K562 (cell line): ENCODE measurements around the gene MEF2B.

ENCODE experiments used
- PBX2 ChIP-seq, 2 experiments: IDR thresholded peaks in 1 of 2; conservative IDR thresholded peaks in 1 of 2; 2 replicates each; pipeline ENCODE4 v1.6.1; 2016; ENCODE audit warnings: low read depth in 2 of 2, mild to moderate bottlenecking in 1 of 2, missing compliant biosample characterization in 1 of 2, missing genetic modification characterization in 1 of 2, moderate library complexity in 1 of 2
- TF ChIP-seq, protein P1 (sequence below): IDR thresholded peaks from 2 replicates; pipeline ENCODE4 v1.6.1; 2011; ENCODE audit warnings: borderline replicate concordance, low read depth, mild to moderate bottlenecking, moderate library complexity, low read length; ENCODE audit not compliant: insufficient read depth, poor library complexity, severe bottlenecking

- TF ChIP-seq, protein P1, sequence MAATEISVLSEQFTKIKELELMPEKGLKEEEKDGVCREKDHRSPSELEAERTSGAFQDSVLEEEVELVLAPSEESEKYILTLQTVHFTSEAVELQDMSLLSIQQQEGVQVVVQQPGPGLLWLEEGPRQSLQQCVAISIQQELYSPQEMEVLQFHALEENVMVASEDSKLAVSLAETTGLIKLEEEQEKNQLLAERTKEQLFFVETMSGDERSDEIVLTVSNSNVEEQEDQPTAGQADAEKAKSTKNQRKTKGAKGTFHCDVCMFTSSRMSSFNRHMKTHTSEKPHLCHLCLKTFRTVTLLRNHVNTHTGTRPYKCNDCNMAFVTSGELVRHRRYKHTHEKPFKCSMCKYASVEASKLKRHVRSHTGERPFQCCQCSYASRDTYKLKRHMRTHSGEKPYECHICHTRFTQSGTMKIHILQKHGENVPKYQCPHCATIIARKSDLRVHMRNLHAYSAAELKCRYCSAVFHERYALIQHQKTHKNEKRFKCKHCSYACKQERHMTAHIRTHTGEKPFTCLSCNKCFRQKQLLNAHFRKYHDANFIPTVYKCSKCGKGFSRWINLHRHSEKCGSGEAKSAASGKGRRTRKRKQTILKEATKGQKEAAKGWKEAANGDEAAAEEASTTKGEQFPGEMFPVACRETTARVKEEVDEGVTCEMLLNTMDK: no peak
- no peak for TF ChIP-seq PBX2 (CRISPR knock-in tag; IDR thresholded peaks at IDR 0.05; ENCODE audit: low read depth)
- no peak for TF ChIP-seq PBX2 (tag; conservative IDR thresholded peaks at IDR 0.05; ENCODE audit: low read depth)
Observed at GRCh38 chr19:19146865-19147264, 23.2 kb downstream of the MEF2B start.
